IPS-20b (cell line): ENCODE results near the gene KCNMB1.
A peak's percentile ranks its signal among the peaks of the same experiment; 100 is the strongest.

Experiments
- H3K27ac ChIP-seq: one replicate; pipeline ENCODE4 v1.5.1; 2013; ENCODE audit warnings: low read length
- H3K27me3 ChIP-seq: 2 replicates; pipeline ENCODE4 v1.6.1; 2013; ENCODE audit warnings: mild to moderate bottlenecking, low read length, inconsistent platforms; ENCODE audit not compliant: insufficient read depth
- H3K36me3 ChIP-seq: 2 replicates; pipeline ENCODE4 v1.6.1; 2013; ENCODE audit warnings: low read depth, mild to moderate bottlenecking, inconsistent platforms, low read length, moderate library complexity; ENCODE audit not compliant: insufficient read depth
- H3K4me1 ChIP-seq: 2 replicates; pipeline ENCODE4 v1.6.1; 2013; ENCODE audit warnings: mild to moderate bottlenecking, control low read depth, inconsistent platforms, low read length, moderate library complexity; ENCODE audit not compliant: insufficient read depth
- H3K4me3 ChIP-seq: 2 replicates; pipeline ENCODE4 v1.5.1; 2013; ENCODE audit warnings: mild to moderate bottlenecking, low read length, inconsistent platforms
- H3K9ac ChIP-seq: 2 replicates; pipeline ENCODE4 v1.6.1; 2013; ENCODE audit warnings: low read depth, mild to moderate bottlenecking, inconsistent platforms, low read length, moderate library complexity
- H3K9me3 ChIP-seq: 2 replicates; pipeline ENCODE4 v1.6.1; 2013; ENCODE audit warnings: mild to moderate bottlenecking, low read depth, low read length, inconsistent platforms; ENCODE audit not compliant: insufficient read depth

Gene KCNMB1

GRCh38 chr5:170338291-170338690, 50.9 kb downstream of the KCNMB1 start:
- Histone ChIP-seq H3K4me1 (peaks cover 25% of the 10 kb centered on the region), H3K9ac (no peak overlapping the region), H3K27ac (no peak overlapping the region), H3K4me3 (no peak overlapping the region), H3K36me3 (no peaks in the 10 kb centered on the region), H3K9me3 (peaks cover 12% of the 10 kb centered on the region), H3K27me3 (no peaks in the 10 kb centered on the region)

- H3K4me1 ChIP-seq, result peaks cover 36% of the 10 kb centered on the region
- H3K27ac ChIP-seq, result no peak overlapping the region
- H3K9me3 ChIP-seq, result peaks cover 12% of the 10 kb centered on the region
- no peak overlapping the region for H3K4me3 ChIP-seq
- H3K9ac ChIP-seq, result no peak overlapping the region
- no peaks in the 10 kb centered on the region for H3K36me3 ChIP-seq
- H3K27me3 ChIP-seq, result no peaks in the 10 kb centered on the region
Observed at GRCh38 chr5:170337045-170337733, 52.0 kb downstream of the KCNMB1 start.

- H3K4me1 ChIP-seq, result peaks cover 36% of the 10 kb centered on the region
- H3K9me3 ChIP-seq, result peaks cover 4% of the 10 kb centered on the region; the same call in 1 of the 2 replicates
- H3K9ac ChIP-seq, result no peak overlapping the region
- no peak overlapping the region for H3K4me3 ChIP-seq
- H3K27ac ChIP-seq, result no peak overlapping the region
- H3K27me3 ChIP-seq, result no peaks in the 10 kb centered on the region
- H3K36me3 ChIP-seq, result no peaks in the 10 kb centered on the region
Observed at GRCh38 chr5:170336065-170336464, 53.1 kb downstream of the KCNMB1 start.

GRCh38 chr5:170334626-170335025, 54.5 kb downstream of the KCNMB1 start:
- Histone ChIP-seq H3K4me1 (peaks cover 31% of the 10 kb centered on the region), H3K4me3 (no peak overlapping the region), H3K9ac (no peak overlapping the region), H3K36me3 (no peaks in the 10 kb centered on the region), H3K27me3 (no peaks in the 10 kb centered on the region), H3K9me3 (no peaks in the 10 kb centered on the region), H3K27ac (no peak overlapping the region)

- H3K9me3 ChIP-seq, result no peaks in the 10 kb centered on the region
- H3K9ac ChIP-seq, result peak overlapping the region; percentile 13; the same call in 1 of the 2 replicates
- H3K27ac ChIP-seq, result peak overlapping the region; percentile 66
- no peaks in the 10 kb centered on the region for H3K27me3 ChIP-seq
- H3K4me3 ChIP-seq, result peak overlapping the region; percentile 39
- H3K4me1 ChIP-seq, result peaks cover 31% of the 10 kb centered on the region
- H3K36me3 ChIP-seq, result no peaks in the 10 kb centered on the region
Observed at GRCh38 chr5:170333161-170333910, 55.8 kb downstream of the KCNMB1 start.

- H3K36me3 ChIP-seq, result no peaks in the 10 kb centered on the region
- peaks cover 26% of the 10 kb centered on the region for H3K4me1 ChIP-seq
- no peaks in the 10 kb centered on the region for H3K9me3 ChIP-seq
- no peak overlapping the region for H3K27ac ChIP-seq
- H3K27me3 ChIP-seq, result no peaks in the 10 kb centered on the region
- H3K9ac ChIP-seq, result no peak overlapping the region
- no peak overlapping the region for H3K4me3 ChIP-seq
Observed at GRCh38 chr5:170332058-170332457, 57.1 kb downstream of the KCNMB1 start.

GRCh38 chr5:170330568-170331054, 58.6 kb downstream of the KCNMB1 start:
- Histone ChIP-seq H3K9ac (no peak overlapping the region), H3K36me3 (no peaks in the 10 kb centered on the region), H3K27ac (no peak overlapping the region), H3K27me3 (no peaks in the 10 kb centered on the region), H3K9me3 (no peaks in the 10 kb centered on the region), H3K4me1 (peaks cover 28% of the 10 kb centered on the region), H3K4me3 (no peak overlapping the region)

- Histone ChIP-seq H3K9me3 (no peaks in the 10 kb centered on the region), H3K9ac (no peak overlapping the region), H3K27ac (no peak overlapping the region), H3K36me3 (no peaks in the 10 kb centered on the region), H3K4me1 (peaks cover 28% of the 10 kb centered on the region), H3K4me3 (no peak overlapping the region), H3K27me3 (no peaks in the 10 kb centered on the region)
Observed at GRCh38 chr5:170329524-170329923, 59.6 kb downstream of the KCNMB1 start.

GRCh38 chr5:170327829-170328228, 61.3 kb downstream of the KCNMB1 start:
- no peaks in the 10 kb centered on the region for H3K27me3 ChIP-seq
- H3K9me3 ChIP-seq, result no peaks in the 10 kb centered on the region
- no peaks in the 10 kb centered on the region for H3K36me3 ChIP-seq
- H3K4me3 ChIP-seq, result no peak overlapping the region
- H3K27ac ChIP-seq, result no peak overlapping the region
- H3K4me1 ChIP-seq, result peaks cover 12% of the 10 kb centered on the region; the same call in 1 of the 2 replicates
- H3K9ac ChIP-seq, result no peak overlapping the region

- Histone ChIP-seq H3K27ac (no peak overlapping the region), H3K9ac (no peak overlapping the region), H3K9me3 (no peaks in the 10 kb centered on the region), H3K4me3 (no peak overlapping the region), H3K4me1 (peaks cover 6% of the 10 kb centered on the region; the same call in 1 of the 2 replicates), H3K36me3 (no peaks in the 10 kb centered on the region), H3K27me3 (no peaks in the 10 kb centered on the region)
Observed at GRCh38 chr5:170327168-170327567, 62.0 kb downstream of the KCNMB1 start.
